ENCODE data around the gene MRPL38. TPM values are rescaled to one million over a fixed set of nuclear protein-coding genes. Genes with fewer than 3 reads are reported as not detected.

The MRPL38 gene
- polyA plus RNA-seq, 1 of the 3 experiments (the other 2 are of a cell fraction) = 93.9 TPM

DNA sequence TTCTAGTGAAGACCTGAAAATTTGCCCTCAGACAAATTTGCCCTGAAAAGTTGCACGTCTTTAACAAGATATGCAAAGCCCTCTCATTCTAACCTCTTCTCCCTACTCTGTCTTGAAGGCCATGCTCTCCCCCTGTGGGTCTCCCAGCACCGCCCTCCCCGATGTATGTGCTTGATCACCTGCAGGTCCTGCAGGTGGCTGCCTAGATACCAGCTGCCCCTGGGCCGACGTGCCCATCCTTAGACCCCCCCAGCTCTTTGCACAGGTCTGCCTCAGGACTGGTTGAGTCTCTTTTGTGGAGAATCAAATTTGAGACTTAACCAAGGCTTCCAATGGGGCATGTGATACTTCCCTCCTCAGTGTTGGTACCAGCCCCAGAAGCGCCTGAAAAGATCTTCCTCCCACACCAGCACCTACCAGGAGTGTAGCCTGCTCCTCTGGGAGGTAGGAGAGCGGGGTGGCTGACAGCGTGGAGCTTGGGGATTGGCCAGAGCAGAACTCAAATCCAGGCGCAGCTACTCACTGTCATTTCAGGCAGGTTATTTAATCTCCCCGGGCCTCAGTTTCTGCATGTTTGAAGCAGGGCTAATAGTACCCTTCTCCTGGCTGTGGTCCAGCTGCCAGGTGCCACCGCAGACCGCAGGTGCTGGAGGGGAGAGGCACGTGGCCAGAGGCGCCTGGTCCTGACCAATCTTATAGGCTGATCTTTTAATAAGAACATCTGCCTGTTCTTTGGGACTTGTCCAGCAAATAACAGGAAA is 4.5 kb upstream of the MRPL38 start:
- ChIA-PET POLR2A (interaction anchor here (0.6 to 1.3 kb wide), 4 partner anchors 17 to 129 kb away, joined by 3 to 4 read pairs (median 3); partner anchors contain the start of genes ACOX1 and WBP2), CTCF (interaction anchor here (1.0 to 4.4 kb wide), 17 partner anchors 9 to 370 kb away, joined by 3 to 27 read pairs (median 7); partner anchors contain the start of genes CDK3, SMIM5, TRIM65 and WBP2)
- Histone ChIP-seq H3K4me2 (no peak overlapping the region), H2AFZ (ENCODE audit: low read depth) (no peak overlapping the region), H3K36me3 (replicated peaks in 1 of 2; ENCODE audit: control insufficient read depth in 1 of 2, insufficient read depth in 2 of 2, low read length in 1 of 2) (peaks cover 1 to 5% of the 10 kb centered on the region in 2 experiments), H4K20me1 (ENCODE audit: insufficient read depth) (no peaks in the 10 kb centered on the region), H3K9me2 (no peaks in the 10 kb centered on the region), H3F3A (replicated peaks; ENCODE audit: insufficient read depth) (peaks cover 7% of the 10 kb centered on the region), H3K4me1 (ENCODE audit: control insufficient read depth in 1 of 2, insufficient read depth in 2 of 2, low read depth in 1 of 2, low read length in 1 of 2) (peaks cover 0 to 18% of the 10 kb centered on the region in 2 experiments; a peak in 1 of 4 replicates), H3K27ac (ENCODE audit: low read depth in 2 of 2, low read length in 1 of 2) (no peak overlapping the region), H3K9ac (no peak overlapping the region), H3K27me3 (ENCODE audit: insufficient read depth) (no peaks in the 10 kb centered on the region), H3K79me2 (ENCODE audit: insufficient read depth) (peaks cover 7% of the 10 kb centered on the region; the same call in 1 of the 2 replicates), H3K9me3 (no peaks in the 10 kb centered on the region), H3K4me3 (ENCODE audit: low read depth in 2 of 2, low read length in 1 of 2) (no peak overlapping the region)
- 87% methylated on average over 14 of the region's 14 CpGs for WGBS (ENCODE audit: low lambda C conversion rate)
- no peak for DNase-seq
- TF ChIP-seq POLR2AphosphoS5 (IDR thresholded peaks at IDR 0.05; ENCODE audit: low read depth, low read length) (no peak), SIN3A (IDR thresholded peaks at IDR 0.05; ENCODE audit: borderline replicate concordance, low read depth, low read length) (no peak), EZH2phosphoT487 (IDR thresholded peaks at IDR 0.05; ENCODE audit: borderline replicate concordance, low read depth) (no peak), GABPA (IDR thresholded peaks at IDR 0.05; ENCODE audit: low read depth) (no peak), FOSL2 (IDR thresholded peaks at IDR 0.05; ENCODE audit: borderline replicate concordance, low read depth) (no peak), NFIC (IDR thresholded peaks at IDR 0.05; ENCODE audit: borderline replicate concordance) (no peak), MEF2A (IDR thresholded peaks at IDR 0.05; ENCODE audit: borderline replicate concordance, low read depth) (no peak), ELF1 (IDR thresholded peaks at IDR 0.05) (no peak), RXRA (IDR thresholded peaks at IDR 0.05; ENCODE audit: borderline replicate concordance, low read depth) (no peak), NRF1 (IDR thresholded peaks at IDR 0.05; ENCODE audit: low read depth, low read length) (no peak), TEAD4 (IDR thresholded peaks at IDR 0.05; ENCODE audit: borderline replicate concordance, insufficient read depth) (no peak), SMC3 (IDR thresholded peaks at IDR 0.05; ENCODE audit: low read depth, low read length) (no peak), JUND (IDR thresholded peaks at IDR 0.05) (no peak), FOXM1 (IDR thresholded peaks at IDR 0.05; ENCODE audit: low read depth) (no peak), RAD21 (IDR thresholded peaks at IDR 0.05; ENCODE audit: low read length) (no peak), FOXJ3 (CRISPR knock-in tag; IDR thresholded peaks at IDR 0.05) (no peak), EP300 (IDR thresholded peaks at IDR 0.05; ENCODE audit: borderline replicate concordance in 1 of 2, low read depth in 1 of 2, low read length in 1 of 2) (no peak)
- TF ChIP-seq, protein P1, sequence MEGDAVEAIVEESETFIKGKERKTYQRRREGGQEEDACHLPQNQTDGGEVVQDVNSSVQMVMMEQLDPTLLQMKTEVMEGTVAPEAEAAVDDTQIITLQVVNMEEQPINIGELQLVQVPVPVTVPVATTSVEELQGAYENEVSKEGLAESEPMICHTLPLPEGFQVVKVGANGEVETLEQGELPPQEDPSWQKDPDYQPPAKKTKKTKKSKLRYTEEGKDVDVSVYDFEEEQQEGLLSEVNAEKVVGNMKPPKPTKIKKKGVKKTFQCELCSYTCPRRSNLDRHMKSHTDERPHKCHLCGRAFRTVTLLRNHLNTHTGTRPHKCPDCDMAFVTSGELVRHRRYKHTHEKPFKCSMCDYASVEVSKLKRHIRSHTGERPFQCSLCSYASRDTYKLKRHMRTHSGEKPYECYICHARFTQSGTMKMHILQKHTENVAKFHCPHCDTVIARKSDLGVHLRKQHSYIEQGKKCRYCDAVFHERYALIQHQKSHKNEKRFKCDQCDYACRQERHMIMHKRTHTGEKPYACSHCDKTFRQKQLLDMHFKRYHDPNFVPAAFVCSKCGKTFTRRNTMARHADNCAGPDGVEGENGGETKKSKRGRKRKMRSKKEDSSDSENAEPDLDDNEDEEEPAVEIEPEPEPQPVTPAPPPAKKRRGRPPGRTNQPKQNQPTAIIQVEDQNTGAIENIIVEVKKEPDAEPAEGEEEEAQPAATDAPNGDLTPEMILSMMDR (IDR thresholded peaks at IDR 0.05) = no peak
- TF ChIP-seq, protein P2, sequence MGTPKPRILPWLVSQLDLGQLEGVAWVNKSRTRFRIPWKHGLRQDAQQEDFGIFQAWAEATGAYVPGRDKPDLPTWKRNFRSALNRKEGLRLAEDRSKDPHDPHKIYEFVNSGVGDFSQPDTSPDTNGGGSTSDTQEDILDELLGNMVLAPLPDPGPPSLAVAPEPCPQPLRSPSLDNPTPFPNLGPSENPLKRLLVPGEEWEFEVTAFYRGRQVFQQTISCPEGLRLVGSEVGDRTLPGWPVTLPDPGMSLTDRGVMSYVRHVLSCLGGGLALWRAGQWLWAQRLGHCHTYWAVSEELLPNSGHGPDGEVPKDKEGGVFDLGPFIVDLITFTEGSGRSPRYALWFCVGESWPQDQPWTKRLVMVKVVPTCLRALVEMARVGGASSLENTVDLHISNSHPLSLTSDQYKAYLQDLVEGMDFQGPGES (IDR thresholded peaks at IDR 0.05; ENCODE audit: low read depth, low read length) = no peak
